HG02610 (cell line): ENCODE measurements around the gene JARID2.

Source experiments
- ATAC-seq: cut with Tn5 transposase; IDR thresholded peaks from one replicate; pipeline ENCODE4 v1.9.1; 2021; ENCODE audit warnings: mild to moderate bottlenecking, moderate library complexity; ENCODE audit not compliant: unreplicated experiment

Gene JARID2

DNA sequence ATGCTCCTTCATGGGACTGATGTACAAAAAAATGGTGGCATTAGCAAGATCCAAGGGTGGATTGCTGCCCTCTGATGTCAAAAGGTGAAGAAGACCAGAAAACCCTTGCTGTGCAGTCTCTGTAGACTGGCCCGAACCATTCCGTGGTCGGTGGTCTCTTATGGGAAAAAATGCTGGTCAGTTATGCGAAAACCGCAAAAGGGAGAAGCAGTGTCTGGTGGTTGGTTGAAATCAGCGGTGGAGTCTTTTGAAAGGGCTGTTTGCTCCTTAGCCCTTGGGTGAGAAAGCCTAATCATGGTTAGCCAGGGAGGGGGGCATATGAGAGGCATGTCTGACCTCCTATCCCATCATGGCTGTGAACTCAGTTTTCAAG lies 308.8 kb downstream of the JARID2 start:
- no peak for ATAC-seq

DNA sequence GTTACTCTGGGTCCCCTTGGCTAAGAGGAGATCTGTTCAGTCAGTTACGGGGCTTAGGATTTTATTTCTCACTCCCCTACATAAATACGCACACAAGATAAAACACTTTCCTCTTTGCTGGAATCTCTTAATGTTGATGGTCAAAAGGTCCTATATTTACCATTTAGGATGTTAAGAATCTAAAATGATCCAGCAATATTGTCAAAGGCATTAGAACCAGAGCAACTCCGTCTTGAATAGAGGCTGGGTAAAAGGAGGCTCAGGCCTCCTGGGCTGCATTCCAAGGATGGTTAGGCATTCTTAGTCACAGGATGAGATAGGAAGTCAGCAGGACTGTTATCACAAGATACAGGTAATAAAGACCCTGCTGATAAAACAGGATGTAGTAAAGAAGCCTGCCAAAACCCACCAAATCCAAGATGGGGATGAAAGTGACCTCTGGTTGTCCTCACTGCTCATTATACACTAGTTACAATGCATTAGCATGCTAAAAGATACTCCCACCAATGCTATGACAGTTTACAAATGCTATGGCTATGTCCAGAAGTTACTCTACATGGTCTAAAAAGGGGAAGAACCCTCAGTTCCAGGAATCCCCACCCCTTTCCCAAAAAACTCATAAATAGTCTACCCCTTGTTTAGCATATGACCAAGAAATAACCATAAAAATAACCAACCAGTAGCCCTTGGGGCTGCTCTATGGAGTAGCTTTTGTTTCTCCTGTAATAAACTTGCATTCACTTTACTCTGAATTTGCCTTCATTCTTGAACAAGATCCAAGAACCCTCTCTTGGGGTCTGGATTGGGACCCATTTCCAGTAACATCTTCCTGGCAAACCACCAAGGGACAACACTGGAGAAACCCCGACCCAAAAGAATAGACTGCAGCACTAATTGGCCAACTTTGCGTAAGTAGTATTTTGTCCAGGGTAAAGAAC lies 309.5 kb downstream of the JARID2 start:
- ATAC-seq: no peak

DNA sequence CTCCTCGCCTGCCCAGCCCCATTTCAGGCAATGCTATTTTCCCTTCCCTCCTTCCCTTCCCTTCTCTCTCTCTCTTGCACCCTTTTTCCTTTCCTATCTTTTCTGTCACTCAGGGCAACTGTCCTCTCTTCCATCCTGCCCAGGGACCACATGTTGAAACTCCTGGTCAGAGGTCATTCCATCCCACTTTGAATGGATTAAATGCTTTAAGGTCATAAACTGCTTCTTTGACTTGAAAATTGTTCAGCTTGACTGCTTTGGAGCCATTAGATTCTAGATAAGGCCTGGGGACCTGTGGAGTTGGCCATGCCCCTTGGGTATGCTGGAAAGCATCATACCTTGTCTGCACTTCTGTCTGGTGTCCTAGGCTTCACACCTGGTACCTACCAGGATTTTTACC lies 310.8 kb downstream of the JARID2 start:
- ATAC-seq: no peak

DNA sequence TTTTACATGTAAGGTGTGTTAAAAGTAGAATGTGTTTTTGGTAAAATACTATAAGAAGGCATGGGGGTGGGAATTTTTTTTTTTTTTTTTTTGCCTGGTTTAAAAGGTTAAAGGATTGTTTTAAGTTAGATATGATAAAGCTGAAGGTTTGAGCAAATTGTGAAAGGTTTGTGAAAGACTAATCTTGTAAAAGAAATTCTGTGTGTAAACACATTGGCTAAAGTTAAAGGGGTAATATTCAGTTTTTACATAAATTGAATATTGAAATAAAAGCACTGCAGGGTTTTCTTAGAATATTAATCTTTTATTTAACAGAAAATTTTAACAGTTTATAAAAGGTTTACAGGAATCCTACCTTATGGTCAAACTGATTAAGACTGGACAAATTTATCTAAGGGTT lies 311.3 kb downstream of the JARID2 start:
- ATAC-seq: no peak

DNA sequence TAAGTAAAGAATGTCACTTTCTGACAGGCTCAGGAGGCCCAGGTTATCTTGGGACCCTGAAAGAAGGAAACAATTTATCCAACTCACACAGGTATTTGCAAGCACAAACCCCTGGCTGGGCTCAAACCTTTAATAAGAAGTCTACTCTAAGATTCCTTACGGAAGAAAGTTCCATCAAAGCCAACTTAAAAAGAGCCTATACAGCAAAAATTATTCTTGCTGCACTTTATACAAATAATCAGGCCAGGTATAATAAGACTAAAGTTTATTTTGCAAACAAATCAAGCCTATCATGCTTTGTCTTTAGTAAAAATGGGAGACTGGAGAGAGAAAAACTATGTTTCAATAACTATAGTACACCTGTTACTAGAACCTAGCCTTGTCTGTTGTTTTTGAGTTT lies 314.8 kb downstream of the JARID2 start:
- no peak for ATAC-seq

DNA sequence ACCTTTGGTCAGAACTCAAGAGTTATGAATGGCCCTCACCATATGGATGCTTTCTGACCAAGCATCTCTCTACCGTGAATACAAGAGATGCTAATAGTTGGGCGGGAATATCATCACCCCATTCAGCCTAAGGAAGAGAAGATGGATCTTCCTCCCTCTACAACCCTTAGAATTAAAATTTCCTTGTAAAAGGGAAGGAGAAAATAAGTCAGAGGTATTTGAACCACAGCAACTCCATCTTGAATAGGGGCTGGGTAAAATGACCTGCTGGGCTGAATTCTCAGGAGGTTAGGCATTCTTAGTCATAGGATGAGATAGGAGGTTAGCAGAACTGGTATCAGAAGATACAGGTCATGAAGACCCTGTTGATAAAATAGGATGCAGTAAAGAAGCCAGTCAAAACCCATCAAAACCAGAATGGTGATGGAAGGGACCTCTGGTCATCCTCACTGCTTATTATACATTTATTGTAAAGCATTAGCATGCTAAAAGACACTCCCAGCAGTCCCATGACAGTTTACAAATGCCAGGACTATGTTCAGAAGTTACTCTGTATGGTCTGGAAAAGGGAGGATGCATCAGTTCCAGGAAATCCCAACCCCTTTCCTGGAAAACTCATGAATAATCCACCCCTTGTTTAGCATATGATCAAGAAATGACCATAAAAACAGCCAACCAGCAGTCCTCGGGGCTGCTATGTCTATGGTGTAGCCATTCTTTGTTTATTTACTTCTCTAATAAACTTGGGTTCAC lies 315.8 kb downstream of the JARID2 start:
- ATAC-seq: no peak

DNA sequence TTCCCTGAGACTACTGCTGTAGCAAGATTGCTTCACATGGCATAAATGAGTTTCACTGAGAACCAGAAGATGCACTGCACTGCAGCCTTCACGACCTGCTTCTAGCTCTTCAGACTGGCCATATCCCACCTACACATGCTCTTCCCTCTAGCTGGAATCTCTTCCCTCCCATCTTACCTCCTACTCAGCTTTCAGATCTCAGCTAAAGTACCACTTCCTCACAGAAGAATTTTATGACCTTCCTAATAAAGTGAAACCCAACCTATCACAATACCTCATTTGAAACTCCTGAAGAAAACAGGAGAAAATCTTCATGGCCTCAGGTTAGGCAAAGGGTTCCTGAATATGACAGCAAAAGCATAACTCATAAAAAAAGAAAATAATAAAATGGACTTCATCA lies 317.1 kb downstream of the JARID2 start:
- no peak for ATAC-seq

DNA sequence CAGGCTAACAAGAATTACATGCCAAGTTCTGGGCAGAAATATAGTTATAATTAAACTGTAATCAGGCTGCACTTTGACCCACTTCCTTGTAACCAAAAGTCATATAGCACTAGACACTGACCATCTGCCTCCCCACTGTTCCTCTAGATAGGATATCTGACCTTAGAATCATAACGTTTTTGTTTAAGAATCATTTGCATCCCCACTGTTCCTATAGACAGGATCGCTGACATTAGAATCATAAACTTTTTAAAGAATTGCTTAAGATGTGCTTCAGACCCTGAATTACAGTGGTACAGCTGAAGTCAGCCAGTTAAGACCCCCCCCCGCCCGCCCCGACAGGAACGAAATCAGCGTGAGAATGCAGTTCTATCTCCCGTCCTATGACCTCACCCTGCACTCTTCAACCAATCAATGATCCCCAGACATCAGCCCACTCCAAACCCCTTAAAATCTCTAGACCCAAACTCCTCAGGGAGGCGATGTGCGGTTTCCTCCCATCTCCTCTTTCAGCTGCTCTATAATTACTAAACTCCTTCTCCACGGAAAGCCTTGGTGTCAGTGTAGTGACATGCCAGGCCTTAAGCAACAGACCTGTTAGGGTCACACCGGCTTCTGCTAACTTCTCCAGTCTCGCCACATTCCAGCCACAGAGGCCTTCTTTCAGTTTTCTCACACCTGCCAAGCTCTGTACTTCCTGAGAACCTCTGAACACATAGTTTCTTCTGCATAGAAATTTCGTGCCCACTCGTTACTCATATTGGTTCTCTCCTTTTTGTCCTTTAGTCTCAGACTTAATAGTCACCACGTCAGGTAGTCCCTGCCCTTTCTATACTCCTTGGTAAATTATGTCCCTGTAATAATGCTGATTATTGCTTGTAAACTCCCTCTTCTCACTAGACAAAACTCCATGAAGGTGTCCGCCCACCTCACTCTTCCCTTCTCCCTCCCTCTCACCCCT lies 323.4 kb downstream of the JARID2 start:
- ATAC-seq: no peak

DNA sequence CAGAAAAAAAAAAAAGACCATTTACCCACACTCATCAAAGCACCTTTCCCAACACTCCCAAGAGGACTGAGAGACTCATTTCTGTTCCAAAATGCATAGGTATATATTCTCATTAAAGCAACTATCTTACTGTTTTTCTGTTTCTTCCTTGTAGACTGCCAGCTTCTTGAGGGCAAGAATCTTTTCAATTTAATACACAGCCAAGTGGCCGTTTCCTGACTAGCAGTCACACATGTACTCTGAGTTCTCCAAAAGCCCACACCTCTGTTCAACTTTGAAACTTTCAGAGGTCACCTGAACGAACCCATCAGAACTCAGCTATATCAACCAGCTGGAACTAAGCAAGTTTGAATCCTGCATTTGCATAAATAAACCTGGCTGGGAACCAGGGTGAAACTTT lies 324.3 kb downstream of the JARID2 start:
- ATAC-seq: no peak
